Esophagus muscularis mucosa (tissue), 3 donors: ENCODE data around the gene USP13.

Experiments used
- CTCF ChIP-seq, 3 experiments: fragments of 200-600 bp in 2 of 3; fragments of 450-650 bp in 1 of 3; sonication (generic) in 2 of 3; IDR thresholded peaks; one replicate each; pipeline ENCODE4 v1.5.1; 2017 to 2019; ENCODE audit warnings: antibody characterized with exemption in 3 of 3, mild to moderate bottlenecking in 2 of 3, moderate library complexity in 1 of 3
- POLR2AphosphoS5 ChIP-seq, 2 donors: sonication (generic); formaldehyde crosslinking; IDR thresholded peaks; one replicate each; pipeline ENCODE4 v1.6.1; 2017; ENCODE audit warnings: antibody characterized with exemption in 2 of 2

GRCh38 chr3:179775416-179776122 lies 122.7 kb downstream of the USP13 start:
- no peak for TF ChIP-seq CTCF (IDR thresholded peaks at IDR 0.05)
- TF ChIP-seq POLR2AphosphoS5 (IDR thresholded peaks at IDR 0.05), result no peak
